ENCODE measurements around the gene PPCDC.

- TF ChIP-seq CTCF (optimal IDR thresholded peaks at IDR 0.05 in 1 of 3, IDR thresholded peaks at IDR 0.05 in 1 of 3, conservative IDR thresholded peaks at IDR 0.05 in 1 of 3; ENCODE audit: extremely low read depth in 1 of 3, insufficient read depth in 2 of 3, low read length in 3 of 3) (no peak), EZH2 (IDR thresholded peaks at IDR 0.05; ENCODE audit: low read length) (no peak)
These were observed 28.3 kb downstream of the PPCDC start for GRCh38 chr15:75051711-75052110.

All from keratinocyte (primary cell).